Smooth muscle cell (in vitro differentiated cells): ENCODE results near the gene FAM149B1. TPM values are rescaled to one million over a fixed set of nuclear protein-coding genes. Genes with fewer than 3 reads are reported as not detected.
A peak's percentile ranks its signal among the peaks of the same experiment; 100 is the strongest.

Source experiments
- DNase-seq: peaks from one replicate; lab custom pipeline; 2025; ENCODE audit not compliant: unreplicated experiment; lab: John Stamatoyannopoulos, UW
- H2AFZ ChIP-seq: fragments of 200-600 bp; sonication (generic); 2 replicates; pipeline ENCODE4 v1.6.0; 2016; ENCODE audit warnings: antibody characterized with exemption, low read depth, mild to moderate bottlenecking
- H3F3A ChIP-seq: fragments of 200-600 bp; sonication (generic); 2 replicates; pipeline ENCODE4 v1.6.0; 2017; ENCODE audit warnings: antibody characterized with exemption, low read depth
- H3K27ac ChIP-seq: fragments of 200-600 bp; sonication (generic); 2 replicates; pipeline ENCODE4 v1.5.1; 2016; ENCODE audit warnings: low read depth, mild to moderate bottlenecking
- H3K27me3 ChIP-seq: fragments of 200-600 bp; sonication (generic); 2 replicates; pipeline ENCODE4 v1.6.1; 2016; ENCODE audit warnings: low read depth, mild to moderate bottlenecking
- H3K36me3 ChIP-seq: fragments of 200-600 bp; sonication (generic); 2 replicates; pipeline ENCODE4 v1.5.1; 2016; ENCODE audit warnings: low read depth
- H3K4me1 ChIP-seq: fragments of 200-600 bp; sonication (generic); 2 replicates; pipeline ENCODE4 v1.5.1; 2016; ENCODE audit warnings: low read depth
- H3K4me2 ChIP-seq: fragments of 200-600 bp; sonication (generic); 2 replicates; pipeline ENCODE4 v1.6.0; 2016; ENCODE audit warnings: mild to moderate bottlenecking
- H3K4me3 ChIP-seq: fragments of 200-600 bp; sonication (generic); 2 replicates; pipeline ENCODE4 v1.5.1; 2016; ENCODE audit warnings: mild to moderate bottlenecking
- H3K79me2 ChIP-seq: fragments of 200-600 bp; sonication (generic); 2 replicates; pipeline ENCODE4 v1.6.0; 2016; ENCODE audit warnings: low read depth, mild to moderate bottlenecking
- H3K9ac ChIP-seq: fragments of 200-600 bp; sonication (generic); 2 replicates; pipeline ENCODE4 v1.6.0; 2016; ENCODE audit warnings: low read depth
- H3K9me3 ChIP-seq: fragments of 200-600 bp; sonication (generic); replicated peaks from 2 replicates; pipeline ENCODE4 v1.5.1; 2016; ENCODE audit warnings: low read depth
- H4K20me1 ChIP-seq: fragments of 200-600 bp; sonication (generic); 2 replicates; pipeline ENCODE4 v1.6.0; 2016; ENCODE audit warnings: low read depth
- WGBS: methylation state at CpG from one replicate; pipeline ENCODE4 v1.1.7; 2016; ENCODE audit warnings: low lambda C conversion rate; 5-methylcytosine and 5-hydroxymethylcytosine counted together
- polyA plus RNA-seq: library from polyadenylated mRNA; unstranded; fragments of >200 nt; fragmentation: Nextera tagmentation; extraction: Ambion mirVana; gene quantifications from 2 replicates; pipeline ENCODE4 v1.2.1, GENCODE V29; 2016
- total RNA-seq: library from RNA; depleted of rRNA; stranded (reverse); fragments of >200 nt; gene quantifications from 2 replicates; pipeline ENCODE4 v1.2.3, GENCODE V29; 2014
- TF ChIP-seq, protein P1 (sequence below): fragments of 200-600 bp; sonication (generic); IDR thresholded peaks from 2 replicates; pipeline ENCODE4 v1.5.1; 2017; ENCODE audit warnings: borderline replicate concordance, mild to moderate bottlenecking, antibody characterized with exemption; ENCODE audit not compliant: insufficient read depth, poor library complexity, severe bottlenecking

FAM149B1 gene
- total and polyA plus RNA-seq, 2 experiments from 2014 or later = 10.5 to 29.0 TPM

DNA sequence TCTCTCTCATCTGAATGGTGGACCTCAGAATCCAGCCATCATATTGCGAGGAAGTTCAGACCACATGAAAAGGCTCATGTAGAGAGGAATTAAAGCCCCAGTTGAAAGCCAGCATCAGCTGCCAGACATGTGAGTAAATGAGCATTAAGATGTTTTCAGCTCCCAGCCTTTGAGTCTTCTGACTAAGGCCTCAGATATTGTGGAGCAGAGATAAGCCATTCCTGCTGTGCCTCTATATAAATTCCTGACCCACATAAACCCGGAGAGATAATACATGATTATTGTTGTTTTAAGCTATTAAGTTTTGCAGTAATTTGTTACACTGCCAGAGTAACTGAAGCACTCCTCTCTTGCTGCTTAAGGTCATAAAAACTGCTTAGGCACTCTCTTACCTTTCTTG, 14.6 kb downstream of the FAM149B1 start:
- Histone ChIP-seq H3K9me3 (no peaks in the 10 kb centered on the region), H3K27me3 (no peaks in the 10 kb centered on the region), H3F3A (no peaks in the 10 kb centered on the region), H2AFZ (no peak overlapping the region), H3K9ac (peak overlapping the region; percentile 21), H3K79me2 (no peaks in the 10 kb centered on the region), H4K20me1 (no peaks in the 10 kb centered on the region), H3K4me1 (peaks cover 16% of the 10 kb centered on the region), H3K36me3 (peaks cover 13% of the 10 kb centered on the region), H3K4me3 (no peak overlapping the region), H3K27ac (peak overlapping the region; percentile 96), H3K4me2 (peak overlapping the region; percentile 76)
- DNase-seq = no peak
- WGBS = 17% methylated on average over 2 of the region's 2 CpGs
- TF ChIP-seq, protein P1, sequence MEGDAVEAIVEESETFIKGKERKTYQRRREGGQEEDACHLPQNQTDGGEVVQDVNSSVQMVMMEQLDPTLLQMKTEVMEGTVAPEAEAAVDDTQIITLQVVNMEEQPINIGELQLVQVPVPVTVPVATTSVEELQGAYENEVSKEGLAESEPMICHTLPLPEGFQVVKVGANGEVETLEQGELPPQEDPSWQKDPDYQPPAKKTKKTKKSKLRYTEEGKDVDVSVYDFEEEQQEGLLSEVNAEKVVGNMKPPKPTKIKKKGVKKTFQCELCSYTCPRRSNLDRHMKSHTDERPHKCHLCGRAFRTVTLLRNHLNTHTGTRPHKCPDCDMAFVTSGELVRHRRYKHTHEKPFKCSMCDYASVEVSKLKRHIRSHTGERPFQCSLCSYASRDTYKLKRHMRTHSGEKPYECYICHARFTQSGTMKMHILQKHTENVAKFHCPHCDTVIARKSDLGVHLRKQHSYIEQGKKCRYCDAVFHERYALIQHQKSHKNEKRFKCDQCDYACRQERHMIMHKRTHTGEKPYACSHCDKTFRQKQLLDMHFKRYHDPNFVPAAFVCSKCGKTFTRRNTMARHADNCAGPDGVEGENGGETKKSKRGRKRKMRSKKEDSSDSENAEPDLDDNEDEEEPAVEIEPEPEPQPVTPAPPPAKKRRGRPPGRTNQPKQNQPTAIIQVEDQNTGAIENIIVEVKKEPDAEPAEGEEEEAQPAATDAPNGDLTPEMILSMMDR = no peak

GRCh38 chr10:73183667-73184281, 15.9 kb downstream of the FAM149B1 start:
- H4K20me1 ChIP-seq = no peaks in the 10 kb centered on the region
- peak overlapping the region; percentile 76 for H3K4me2 ChIP-seq
- H3K4me1 ChIP-seq = peaks cover 16% of the 10 kb centered on the region
- DNase-seq = no peak
- TF ChIP-seq, protein P1 = no peak
- H3K79me2 ChIP-seq = no peaks in the 10 kb centered on the region
- H3K27me3 ChIP-seq = no peaks in the 10 kb centered on the region
- 47% methylated on average over 3 of the region's 3 CpGs for whole genome bisulfite sequencing
- no peak overlapping the region for H2AFZ ChIP-seq
- H3F3A ChIP-seq = no peaks in the 10 kb centered on the region
- peak overlapping the region; percentile 47 for H3K9ac ChIP-seq
- H3K36me3 ChIP-seq = peaks cover 13% of the 10 kb centered on the region
- H3K27ac ChIP-seq = peak overlapping the region; percentile 96
- H3K4me3 ChIP-seq = no peak overlapping the region
- no peaks in the 10 kb centered on the region for H3K9me3 ChIP-seq

DNA sequence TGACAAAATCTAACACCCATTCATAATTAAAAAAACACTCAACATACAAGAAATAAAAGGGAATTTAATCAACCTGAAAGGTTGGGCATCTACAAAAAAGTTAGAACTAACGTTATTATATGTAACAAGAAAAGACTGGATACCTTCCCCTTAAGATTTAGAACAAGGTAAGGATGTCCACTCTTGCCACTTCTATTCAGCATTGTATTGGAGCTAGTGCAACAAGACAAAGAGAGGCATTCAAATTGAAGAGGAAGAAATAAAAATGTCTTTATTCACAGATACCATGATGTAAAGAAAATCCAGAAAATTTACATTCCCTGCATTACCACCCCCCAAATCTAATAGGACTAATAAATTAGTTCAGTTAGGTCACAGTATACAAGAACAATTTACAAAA, 18.3 kb downstream of the FAM149B1 start:
- Histone ChIP-seq H2AFZ (no peak overlapping the region), H3K9me3 (no peaks in the 10 kb centered on the region), H3K27ac (no peak overlapping the region), H3K79me2 (no peaks in the 10 kb centered on the region), H3K4me1 (peaks cover 16% of the 10 kb centered on the region), H3F3A (no peaks in the 10 kb centered on the region), H3K4me2 (no peak overlapping the region), H3K9ac (no peak overlapping the region), H4K20me1 (no peaks in the 10 kb centered on the region), H3K36me3 (peaks cover 5% of the 10 kb centered on the region), H3K4me3 (no peak overlapping the region), H3K27me3 (no peaks in the 10 kb centered on the region)
- WGBS = 97% methylated on average over 1 of the region's 1 CpG
- no peak for DNase-seq
- TF ChIP-seq, protein P1 = no peak

DNA sequence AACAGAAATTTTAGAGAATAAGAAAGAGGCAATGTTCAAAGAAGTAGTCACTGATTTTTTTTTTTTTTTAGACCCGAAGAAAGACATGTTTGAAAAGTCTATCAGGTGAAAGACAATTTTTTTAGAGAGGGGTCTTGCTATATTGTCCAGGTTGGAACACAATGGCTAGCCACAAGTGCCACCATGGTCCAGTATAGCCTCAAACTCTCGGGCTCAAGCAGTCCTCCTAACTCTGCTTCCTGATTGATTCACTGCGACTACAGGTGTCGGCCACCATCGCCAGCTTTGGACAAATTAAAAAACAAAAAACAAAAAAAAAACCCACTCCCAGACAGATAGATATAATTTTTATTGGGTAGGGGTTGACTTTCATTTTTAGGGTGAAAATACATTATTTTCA, 22.3 kb downstream of the FAM149B1 start:
- Histone ChIP-seq H3K27ac (no peak overlapping the region), H3K4me1 (no peaks in the 10 kb centered on the region), H3K27me3 (no peaks in the 10 kb centered on the region), H3K4me3 (no peak overlapping the region), H4K20me1 (no peaks in the 10 kb centered on the region), H3K9me3 (no peaks in the 10 kb centered on the region), H3F3A (no peaks in the 10 kb centered on the region), H2AFZ (no peak overlapping the region), H3K4me2 (no peak overlapping the region), H3K36me3 (peaks cover 5% of the 10 kb centered on the region), H3K9ac (no peak overlapping the region), H3K79me2 (no peaks in the 10 kb centered on the region)
- no peak for DNase-seq
- TF ChIP-seq, protein P1 = no peak
- WGBS = 98% methylated on average over 5 of the region's 5 CpGs
